A673 (cell line): ENCODE data around the gene SATB2. TPM values are rescaled to one million over a fixed set of nuclear protein-coding genes. Genes with fewer than 3 reads are reported as not detected.

Experiments
- BruUV-seq: library from RNA; stranded (reverse); fragments of 400-500 nt; replicated peaks from 2 replicates; lab custom pipeline; 2021; lab: Mats Ljungman, UMichigan
- CTCF ChIA-PET: fragments of 300-600 bp; sonication (Branson Sonifier 250); formaldehyde crosslinking; loops from one replicate; lab custom pipeline; 2022; ENCODE audit warnings: antibody characterized with exemption; lab: Charles Lee
- POLR2A ChIA-PET: fragments of 300-600 bp; sonication (Branson Sonifier 250); formaldehyde crosslinking; loops from one replicate; lab custom pipeline; 2022; ENCODE audit warnings: antibody characterized with exemption; ENCODE audit not compliant: low non-redundant PET; lab: Charles Lee
- DNase-seq: peaks from one replicate; pipeline ENCODE4 v3.0.0-alpha.2; 2015; ENCODE audit warnings: low spot score
- H3K27ac ChIP-seq: fragments of 200-600 bp; sonication (generic); 2 replicates; pipeline ENCODE4 v1.5.1; 2016; ENCODE audit warnings: mixed run types, low read depth, mild to moderate bottlenecking, mixed read lengths, antibody characterized with exemption, low read length; ENCODE audit not compliant: poor library complexity, severe bottlenecking
- H3K27me3 ChIP-seq: fragments of 200-600 bp; sonication (generic); replicated peaks from 2 replicates; pipeline ENCODE4 v1.6.1; 2017; ENCODE audit warnings: mixed run types, low read depth, mild to moderate bottlenecking, mixed read lengths, antibody characterized with exemption, low read length; ENCODE audit not compliant: insufficient read depth, poor library complexity
- H3K36me3 ChIP-seq: fragments of 200-600 bp; sonication (generic); 2 replicates; pipeline ENCODE4 v1.6.1; 2016; ENCODE audit warnings: mixed run types, mild to moderate bottlenecking, mixed read lengths, antibody characterized with exemption, low read length; ENCODE audit not compliant: insufficient read depth, poor library complexity, severe bottlenecking
- H3K4me1 ChIP-seq: fragments of 200-600 bp; sonication (generic); 2 replicates; pipeline ENCODE4 v1.6.1; 2017; ENCODE audit warnings: mixed run types, mild to moderate bottlenecking, mixed read lengths, antibody characterized with exemption, low read length; ENCODE audit not compliant: insufficient read depth, poor library complexity, severe bottlenecking
- H3K4me3 ChIP-seq: fragments of 200-600 bp; sonication (generic); 2 replicates; pipeline ENCODE4 v1.5.1; 2016; ENCODE audit warnings: low read depth, mixed run types, mild to moderate bottlenecking, mixed read lengths, low read length; ENCODE audit not compliant: poor library complexity, severe bottlenecking
- H3K9me3 ChIP-seq: fragments of 200-600 bp; sonication (generic); 2 replicates; pipeline ENCODE4 v1.6.1; 2016; ENCODE audit warnings: mixed run types, low read depth, mild to moderate bottlenecking, mixed read lengths, antibody characterized with exemption, low read length; ENCODE audit not compliant: poor library complexity, severe bottlenecking
- EZH2 ChIP-seq: fragments of 200-600 bp; sonication (generic); IDR thresholded peaks from 2 replicates; pipeline ENCODE4 v1.6.1; 2017; ENCODE audit warnings: borderline replicate concordance, low read depth, mild to moderate bottlenecking, mixed read lengths, antibody characterized with exemption, low read length; ENCODE audit not compliant: poor library complexity, severe bottlenecking
- intact Hi-C: fragments of 100-400 bp; cut with micrococcal nuclease; formaldehyde crosslinking; loops from one replicate; pipeline ENCODE4 v1.10.0; 2022; ENCODE audit not compliant: unreplicated experiment
- total RNA-seq: library from RNA; stranded (reverse); gene quantifications from 2 replicates; pipeline ENCODE4 v1.2.3, GENCODE V29; 2021
- TF ChIP-seq, protein P1 (sequence below): fragments of 300-800, 200-600 bp; sonication (generic); conservative IDR thresholded peaks from 2 replicates; pipeline ENCODE4 v1.5.1; 2017; ENCODE audit warnings: low read depth, mild to moderate bottlenecking, antibody characterized with exemption, low read length, moderate library complexity, mixed read lengths

The SATB2 gene
- total RNA-seq, 1 experiment from 2014 or later, result 23.2 TPM

DNA sequence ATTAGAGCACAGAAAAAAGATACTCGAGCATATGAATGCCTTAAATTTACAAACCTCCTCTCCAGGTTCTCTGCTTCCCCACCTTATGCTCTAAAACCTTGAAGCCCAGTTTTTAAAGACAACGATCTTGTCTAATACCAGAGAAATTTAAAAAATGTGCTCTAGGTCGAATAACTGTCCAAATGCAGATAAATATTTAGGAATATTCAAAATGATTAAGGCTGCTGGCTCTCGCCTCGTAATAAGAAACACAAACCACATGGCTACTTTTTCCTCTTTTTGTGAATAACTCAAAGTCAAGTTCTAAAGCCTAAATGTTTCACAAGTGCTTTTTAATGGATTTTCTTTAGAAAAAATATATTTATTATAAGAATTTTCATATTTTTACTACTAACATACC is 101.3 kb downstream of the SATB2 start:
- H3K36me3 ChIP-seq, result no peaks in the 10 kb centered on the region
- no peaks in the 10 kb centered on the region for H3K27me3 ChIP-seq
- ChIA-PET POLR2A (no interaction called here), CTCF (no interaction called here)
- no peak overlapping the region for H3K27ac ChIP-seq
- no peak overlapping the region for H3K4me3 ChIP-seq
- no peak for TF ChIP-seq EZH2
- TF ChIP-seq, protein P1, sequence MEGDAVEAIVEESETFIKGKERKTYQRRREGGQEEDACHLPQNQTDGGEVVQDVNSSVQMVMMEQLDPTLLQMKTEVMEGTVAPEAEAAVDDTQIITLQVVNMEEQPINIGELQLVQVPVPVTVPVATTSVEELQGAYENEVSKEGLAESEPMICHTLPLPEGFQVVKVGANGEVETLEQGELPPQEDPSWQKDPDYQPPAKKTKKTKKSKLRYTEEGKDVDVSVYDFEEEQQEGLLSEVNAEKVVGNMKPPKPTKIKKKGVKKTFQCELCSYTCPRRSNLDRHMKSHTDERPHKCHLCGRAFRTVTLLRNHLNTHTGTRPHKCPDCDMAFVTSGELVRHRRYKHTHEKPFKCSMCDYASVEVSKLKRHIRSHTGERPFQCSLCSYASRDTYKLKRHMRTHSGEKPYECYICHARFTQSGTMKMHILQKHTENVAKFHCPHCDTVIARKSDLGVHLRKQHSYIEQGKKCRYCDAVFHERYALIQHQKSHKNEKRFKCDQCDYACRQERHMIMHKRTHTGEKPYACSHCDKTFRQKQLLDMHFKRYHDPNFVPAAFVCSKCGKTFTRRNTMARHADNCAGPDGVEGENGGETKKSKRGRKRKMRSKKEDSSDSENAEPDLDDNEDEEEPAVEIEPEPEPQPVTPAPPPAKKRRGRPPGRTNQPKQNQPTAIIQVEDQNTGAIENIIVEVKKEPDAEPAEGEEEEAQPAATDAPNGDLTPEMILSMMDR, result no peak
- intact Hi-C loops, result no loop called here
- no TSS peak for BruUV-seq
- DNase-seq, result no peak
- no peaks in the 10 kb centered on the region for H3K4me1 ChIP-seq
- H3K9me3 ChIP-seq, result no peaks in the 10 kb centered on the region

DNA sequence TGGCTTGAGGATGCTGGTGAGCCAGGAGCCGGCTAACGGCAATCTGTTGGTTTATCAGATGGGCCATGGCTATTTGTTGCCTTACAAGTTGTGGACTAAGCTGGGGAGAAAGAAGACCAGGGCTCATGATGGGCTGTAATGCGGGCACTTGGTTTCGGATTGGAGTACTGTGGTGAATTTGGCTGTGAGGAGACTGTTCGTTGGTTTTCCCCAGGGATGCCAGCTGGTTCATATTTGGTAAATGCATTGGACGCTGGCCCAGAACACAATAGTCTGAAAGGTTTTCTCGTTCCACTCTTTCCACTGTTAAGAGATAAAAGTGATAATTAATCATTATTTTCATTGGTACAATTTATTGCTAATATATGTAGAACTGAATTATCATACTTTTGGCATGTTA is 108.9 kb downstream of the SATB2 start:
- no peak overlapping the region for H3K27ac ChIP-seq
- POLR2A ChIA-PET, result no interaction called here

DNA sequence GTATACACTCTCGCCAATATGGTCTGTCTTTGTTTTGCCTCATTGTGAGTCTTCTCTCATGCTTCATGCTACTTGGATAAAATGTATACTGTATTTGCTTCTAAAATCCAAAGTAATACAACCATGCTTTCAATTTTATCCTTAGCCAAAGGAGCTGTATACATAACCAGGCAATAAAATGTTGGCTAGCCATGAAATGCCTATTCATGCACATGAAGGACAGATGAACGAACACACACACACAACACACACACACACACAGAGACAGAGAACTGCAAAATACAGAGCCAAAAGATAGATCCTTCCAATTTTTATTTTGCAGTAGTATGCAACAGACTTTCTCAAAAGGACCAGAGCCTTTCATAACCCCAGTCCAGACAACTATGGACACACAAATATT is 113.7 kb downstream of the SATB2 start:
- no peak for DNase-seq
- ChIA-PET POLR2A (no interaction called here), CTCF (no interaction called here)
- Histone ChIP-seq H3K9me3 (no peaks in the 10 kb centered on the region), H3K4me3 (no peak overlapping the region), H3K27ac (no peak overlapping the region), H3K27me3 (no peaks in the 10 kb centered on the region), H3K4me1 (no peaks in the 10 kb centered on the region), H3K36me3 (peaks cover 8% of the 10 kb centered on the region)
- intact Hi-C loops, result no loop called here
- no peak for TF ChIP-seq EZH2
- TF ChIP-seq, protein P1, result no peak
- no TSS peak for BruUV-seq

More for the DNA sequence above, 108.9 kb downstream of the SATB2 start:
- no peak for TF ChIP-seq EZH2
- TF ChIP-seq, protein P1, result no peak
- no peak for DNase-seq
- no TSS peak for BruUV-seq
- CTCF ChIA-PET, result no interaction called here
- Histone ChIP-seq H3K9me3 (no peaks in the 10 kb centered on the region), H3K27me3 (no peaks in the 10 kb centered on the region), H3K4me3 (no peak overlapping the region), H3K36me3 (peaks cover 8% of the 10 kb centered on the region), H3K4me1 (no peaks in the 10 kb centered on the region)
- intact Hi-C loops, result no loop called here
